Stimulated activated CD8-positive, alpha-beta memory T cell treated with anti-CD3 and anti-CD28 coated beads, Interleukin-12 subunit alpha, Interleukin-12 subunit beta, amount 100 ng/mL, for 1 hour (primary cell): ENCODE results near the gene ZNHIT2.

Source experiments
- DNase-seq: peaks from one replicate; pipeline ENCODE4 v3.0.0-alpha.2; 2020; ENCODE audit warnings: low read depth

ZNHIT2 gene

GRCh38 chr11:65071907-65072630, 45.4 kb downstream of the ZNHIT2 start:
- no peak for DNase-seq

GRCh38 chr11:65069217-65069616, 48.3 kb downstream of the ZNHIT2 start:
- DNase-seq = no peak

- no peak for DNase-seq
Observed at GRCh38 chr11:65067446-65067845, 50.1 kb downstream of the ZNHIT2 start.

- DNase-seq = no peak
Observed at GRCh38 chr11:65066805-65067291, 50.7 kb downstream of the ZNHIT2 start.
